Osteocyte (in vitro differentiated cells): ENCODE results near the gene CLDN20. TPM values are rescaled to one million over a fixed set of nuclear protein-coding genes. Genes with fewer than 3 reads are reported as not detected.

Source experiments
- DNase-seq: peaks from one replicate; pipeline ENCODE4 v3.0.0; 2021; ENCODE audit warnings: mixed read lengths; ENCODE audit not compliant: unreplicated experiment; ENCODE audit errors: extremely low spot score
- H3K27ac Mint-ChIP-seq: one replicate; pipeline ENCODE4 v1.8.0; 2021; ENCODE audit warnings: mild to moderate bottlenecking, mixed read lengths; ENCODE audit not compliant: unreplicated experiment
- H3K27me3 Mint-ChIP-seq: one replicate; pipeline ENCODE4 v1.8.0; 2021; ENCODE audit warnings: mixed read lengths; ENCODE audit not compliant: unreplicated experiment
- H3K36me3 Mint-ChIP-seq: one replicate; pipeline ENCODE4 v1.8.0; 2021; ENCODE audit warnings: mixed read lengths; ENCODE audit not compliant: unreplicated experiment
- H3K4me1 Mint-ChIP-seq: one replicate; pipeline ENCODE4 v1.8.0; 2021; ENCODE audit warnings: mixed read lengths; ENCODE audit not compliant: unreplicated experiment
- H3K4me3 Mint-ChIP-seq: one replicate; pipeline ENCODE4 v1.8.0; 2021; ENCODE audit warnings: mild to moderate bottlenecking, moderate library complexity, mixed read lengths; ENCODE audit not compliant: unreplicated experiment
- H3K9me3 Mint-ChIP-seq: one replicate; pipeline ENCODE4 v1.8.0; 2021; ENCODE audit warnings: mixed read lengths; ENCODE audit not compliant: unreplicated experiment
- total RNA-seq: library from RNA; stranded (reverse); gene quantifications from 2 replicates; pipeline ENCODE4 v1.2.1, GENCODE V29; 2021
- TF ChIP-seq, protein P1 (sequence below): fragments of 200-600 bp; sonication (generic); IDR thresholded peaks from 2 replicates; pipeline ENCODE4 v1.5.0; 2021; ENCODE audit warnings: antibody characterized with exemption, mild to moderate bottlenecking, moderate library complexity

The CLDN20 gene
- total RNA-seq, 1 donor from 2014 or later: not detected

DNA sequence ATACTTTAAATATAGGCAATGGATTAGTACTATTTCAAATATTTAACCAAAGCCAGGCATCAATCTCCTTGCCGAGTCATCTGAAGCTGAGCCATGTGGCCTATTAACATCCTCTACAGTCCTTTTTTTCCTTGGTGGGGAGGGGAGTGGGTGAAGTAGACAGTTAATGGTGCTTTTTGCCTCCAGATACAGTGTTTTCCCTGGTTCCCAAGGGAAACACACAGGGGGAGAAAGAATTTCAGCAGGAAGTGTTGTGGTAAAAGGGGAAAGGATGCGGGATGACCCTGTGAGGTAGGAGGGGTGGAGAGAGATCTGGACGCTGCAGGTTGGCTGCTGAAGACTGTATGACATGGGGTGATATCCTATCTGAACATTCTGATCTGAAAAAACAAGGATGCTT lies 9.6 kb downstream of the CLDN20 start:
- TF ChIP-seq, protein P1, sequence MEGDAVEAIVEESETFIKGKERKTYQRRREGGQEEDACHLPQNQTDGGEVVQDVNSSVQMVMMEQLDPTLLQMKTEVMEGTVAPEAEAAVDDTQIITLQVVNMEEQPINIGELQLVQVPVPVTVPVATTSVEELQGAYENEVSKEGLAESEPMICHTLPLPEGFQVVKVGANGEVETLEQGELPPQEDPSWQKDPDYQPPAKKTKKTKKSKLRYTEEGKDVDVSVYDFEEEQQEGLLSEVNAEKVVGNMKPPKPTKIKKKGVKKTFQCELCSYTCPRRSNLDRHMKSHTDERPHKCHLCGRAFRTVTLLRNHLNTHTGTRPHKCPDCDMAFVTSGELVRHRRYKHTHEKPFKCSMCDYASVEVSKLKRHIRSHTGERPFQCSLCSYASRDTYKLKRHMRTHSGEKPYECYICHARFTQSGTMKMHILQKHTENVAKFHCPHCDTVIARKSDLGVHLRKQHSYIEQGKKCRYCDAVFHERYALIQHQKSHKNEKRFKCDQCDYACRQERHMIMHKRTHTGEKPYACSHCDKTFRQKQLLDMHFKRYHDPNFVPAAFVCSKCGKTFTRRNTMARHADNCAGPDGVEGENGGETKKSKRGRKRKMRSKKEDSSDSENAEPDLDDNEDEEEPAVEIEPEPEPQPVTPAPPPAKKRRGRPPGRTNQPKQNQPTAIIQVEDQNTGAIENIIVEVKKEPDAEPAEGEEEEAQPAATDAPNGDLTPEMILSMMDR: no peak
- DNase-seq: no peak
- H3K27ac Mint-ChIP-seq: peak overlapping the region; percentile 81
- peaks cover 8% of the 10 kb centered on the region for H3K36me3 Mint-ChIP-seq
- no peak overlapping the region for H3K4me3 Mint-ChIP-seq
- no peaks in the 10 kb centered on the region for H3K27me3 Mint-ChIP-seq
- H3K9me3 Mint-ChIP-seq: no peaks in the 10 kb centered on the region
- peaks cover 38% of the 10 kb centered on the region for H3K4me1 Mint-ChIP-seq

DNA sequence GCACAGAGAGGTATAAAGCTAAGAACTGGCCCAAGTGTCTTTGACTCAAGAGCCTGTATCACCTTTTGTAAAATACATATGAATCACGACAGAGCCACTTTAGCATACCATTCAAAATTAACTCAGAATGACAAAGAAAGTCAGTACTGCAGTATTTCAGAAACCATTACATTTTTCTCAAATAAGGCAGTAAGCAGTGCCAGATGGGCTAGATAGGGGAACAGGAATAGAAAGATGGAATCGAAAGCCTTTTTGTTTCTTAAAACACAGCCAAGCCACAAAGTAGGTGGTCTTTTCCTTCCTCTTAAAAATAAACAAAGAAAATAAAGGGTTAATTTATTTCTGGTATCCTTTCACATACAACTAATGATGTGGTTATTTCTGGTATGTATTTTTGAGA lies 10.3 kb downstream of the CLDN20 start:
- peaks cover 12% of the 10 kb centered on the region for H3K36me3 Mint-ChIP-seq
- DNase-seq: no peak

DNA sequence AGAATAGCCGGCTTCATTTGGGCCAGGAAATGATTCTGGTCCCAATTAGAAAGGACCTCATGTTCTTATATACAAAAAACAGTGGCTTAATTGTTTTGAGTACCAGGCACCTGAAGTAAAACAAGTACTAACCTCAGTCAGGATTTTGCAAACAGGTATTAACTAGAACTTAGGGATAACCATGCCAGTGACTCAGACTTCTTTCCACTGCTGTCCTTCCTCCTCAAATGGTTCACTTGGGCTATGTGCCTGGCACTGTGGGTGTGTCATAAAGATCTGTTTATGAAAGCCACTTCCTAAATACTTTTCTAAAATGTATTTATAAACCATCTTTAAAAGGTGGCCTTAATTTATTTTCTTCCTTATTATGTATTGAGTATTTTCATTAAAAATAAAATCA lies 10.7 kb downstream of the CLDN20 start:
- Mint-ChIP-seq H3K27me3 (no peaks in the 10 kb centered on the region), H3K27ac (peak overlapping the region; percentile 81), H3K9me3 (no peaks in the 10 kb centered on the region), H3K36me3 (peaks cover 14% of the 10 kb centered on the region), H3K4me1 (peaks cover 38% of the 10 kb centered on the region), H3K4me3 (no peak overlapping the region)
- TF ChIP-seq, protein P1: no peak
- DNase-seq: no peak

More for the DNA sequence above, 10.3 kb downstream of the CLDN20 start:
- TF ChIP-seq, protein P1: no peak
- H3K27me3 Mint-ChIP-seq: no peaks in the 10 kb centered on the region
- no peak overlapping the region for H3K4me3 Mint-ChIP-seq
- no peaks in the 10 kb centered on the region for H3K9me3 Mint-ChIP-seq
- peak overlapping the region; percentile 81 for H3K27ac Mint-ChIP-seq
- peaks cover 38% of the 10 kb centered on the region for H3K4me1 Mint-ChIP-seq

DNA sequence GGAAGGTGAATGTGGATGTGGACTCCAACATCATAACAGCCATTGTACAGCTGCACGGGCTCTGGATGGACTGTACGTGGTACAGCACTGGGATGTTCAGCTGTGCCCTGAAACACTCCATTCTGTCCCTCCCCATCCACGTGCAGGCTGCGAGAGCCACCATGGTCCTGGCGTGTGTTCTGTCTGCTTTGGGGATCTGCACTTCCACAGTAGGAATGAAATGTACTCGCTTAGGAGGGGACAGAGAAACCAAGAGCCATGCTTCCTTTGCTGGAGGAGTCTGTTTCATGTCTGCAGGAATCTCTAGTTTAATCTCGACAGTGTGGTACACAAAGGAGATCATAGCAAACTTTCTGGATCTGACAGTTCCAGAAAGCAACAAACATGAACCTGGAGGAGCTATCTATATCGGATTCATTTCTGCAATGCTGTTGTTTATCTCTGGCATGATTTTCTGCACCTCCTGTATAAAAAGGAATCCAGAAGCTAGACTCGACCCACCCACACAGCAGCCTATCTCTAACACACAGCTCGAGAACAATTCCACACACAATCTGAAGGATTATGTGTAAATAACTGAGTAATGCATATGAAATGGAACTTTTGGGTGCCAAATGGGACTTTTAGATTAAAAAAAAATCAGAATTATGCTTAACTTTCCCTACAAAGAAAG lies 12.1 kb downstream of the CLDN20 start:
- Mint-ChIP-seq H3K27ac (peak overlapping the region; percentile 28), H3K27me3 (no peaks in the 10 kb centered on the region), H3K4me1 (peaks cover 38% of the 10 kb centered on the region), H3K4me3 (no peak overlapping the region), H3K36me3 (peaks cover 15% of the 10 kb centered on the region), H3K9me3 (no peaks in the 10 kb centered on the region)
- DNase-seq: no peak
- TF ChIP-seq, protein P1: no peak

DNA sequence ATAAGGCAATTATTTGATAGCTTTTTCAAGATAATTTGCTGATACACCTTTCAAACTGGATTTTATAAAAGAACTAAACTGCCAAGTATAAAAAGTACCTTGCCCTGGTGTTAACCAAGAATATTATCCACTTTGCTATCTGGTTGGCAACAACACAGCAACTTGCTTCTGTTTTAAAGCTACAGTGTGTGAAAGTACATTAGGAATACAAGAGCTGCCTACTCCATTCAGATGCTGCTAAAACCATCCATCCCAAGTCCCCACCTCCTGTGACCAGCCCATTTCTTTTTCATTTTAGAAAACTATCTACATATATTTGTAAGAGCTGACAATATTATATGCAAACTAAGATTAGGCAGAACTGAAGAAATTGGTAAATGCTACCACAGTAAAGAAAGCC lies 12.8 kb downstream of the CLDN20 start:
- Mint-ChIP-seq H3K4me1 (peaks cover 38% of the 10 kb centered on the region), H3K27ac (no peak overlapping the region)

More for the DNA sequence above, 12.8 kb downstream of the CLDN20 start:
- H3K36me3 Mint-ChIP-seq: peaks cover 15% of the 10 kb centered on the region
- no peak for DNase-seq
- TF ChIP-seq, protein P1: no peak
- H3K9me3 Mint-ChIP-seq: no peaks in the 10 kb centered on the region
- H3K27me3 Mint-ChIP-seq: no peaks in the 10 kb centered on the region
- no peak overlapping the region for H3K4me3 Mint-ChIP-seq
